AG04449 (cell line): ENCODE data around the gene EXO1.
A peak's percentile ranks its signal among the peaks of the same experiment; 100 is the strongest.

ENCODE experiments used
- CTCF ChIA-PET: fragments of 350-600 bp; formaldehyde crosslinking; extraction: SDS; loops from one replicate; lab custom pipeline; 2021; ENCODE audit warnings: antibody characterized with exemption; lab: Yijun Ruan, JAX
- POLR2A ChIA-PET: fragments of 400-600, 350-600 bp; formaldehyde crosslinking; extraction: SDS; loops from one replicate; lab custom pipeline; 2020; ENCODE audit warnings: antibody characterized with exemption, inconsistent platforms; lab: Yijun Ruan, JAX
- DNase-seq: peaks from one replicate; pipeline ENCODE4 v3.0.0-alpha.2; 2010; ENCODE audit warnings: low read depth, low spot score
- H3K4me3 ChIP-seq: 2 replicates; pipeline ENCODE4 v1.5.1; 2011; ENCODE audit warnings: low read depth, mild to moderate bottlenecking, control low read depth, low read length
- CTCF ChIP-seq: IDR thresholded peaks from one replicate; pipeline ENCODE4 v1.5.1; 2011; ENCODE audit warnings: mild to moderate bottlenecking, moderate library complexity, low read length, control low read depth, inconsistent platforms; ENCODE audit not compliant: insufficient read depth; ENCODE audit errors: missing control alignments

Gene EXO1

GRCh38 chr1:241857131-241857530 is 9.1 kb downstream of the EXO1 start:
- H3K4me3 ChIP-seq, result no peak overlapping the region
- ChIA-PET CTCF (interaction anchor here (1.3 kb wide), 1 partner anchor 12 kb away, joined by 3 read pairs; no protein-coding TSS in a partner anchor), POLR2A (no interaction called here)
- DNase-seq, result no peak
- TF ChIP-seq CTCF, result no peak

- H3K4me3 ChIP-seq, result no peak overlapping the region
- DNase-seq, result no peak
- CTCF ChIA-PET, result interaction anchor here (0.6 kb wide), 1 partner anchor 10 kb away, joined by 3 read pairs; no protein-coding TSS in a partner anchor
- POLR2A ChIA-PET, result interaction anchor here (0.7 kb wide), 1 partner anchor 1396 kb away, joined by 3 read pairs; no protein-coding TSS in a partner anchor
- TF ChIP-seq CTCF, result no peak
Observed at GRCh38 chr1:241860922-241861321, 12.9 kb downstream of the EXO1 start.

GRCh38 chr1:241869022-241869421 is 21.0 kb downstream of the EXO1 start:
- no peak for DNase-seq
- POLR2A ChIA-PET, result no interaction called here
- no peak overlapping the region for H3K4me3 ChIP-seq
- CTCF ChIA-PET, result interaction anchor here (1.8 kb wide), 1 partner anchor 17 kb away, joined by 4 read pairs; no protein-coding TSS in a partner anchor
- no peak for TF ChIP-seq CTCF

GRCh38 chr1:241870336-241870735 is 22.3 kb downstream of the EXO1 start:
- POLR2A ChIA-PET, result no interaction called here

GRCh38 chr1:241870746-241871430 is 22.9 kb downstream of the EXO1 start:
- no peak for DNase-seq
- ChIA-PET CTCF (interaction anchor here (1.1 to 1.2 kb wide), 2 partner anchors 8 to 23 kb away, joined by 3 to 4 read pairs; partner anchors contain the start of gene EXO1), POLR2A (no interaction called here)
- no peak for TF ChIP-seq CTCF
- H3K4me3 ChIP-seq, result no peak overlapping the region

More at GRCh38 chr1:241870336-241870735, 22.3 kb downstream of the EXO1 start:
- no peak overlapping the region for H3K4me3 ChIP-seq
- peak; percentile 7 for DNase-seq
- no peak for TF ChIP-seq CTCF
- CTCF ChIA-PET, result no interaction called here

GRCh38 chr1:241881440-241881839 is 33.4 kb downstream of the EXO1 start:
- no peak overlapping the region for H3K4me3 ChIP-seq
- ChIA-PET POLR2A (no interaction called here), CTCF (no interaction called here)
- no peak for TF ChIP-seq CTCF
- DNase-seq, result no peak
